ENCODE data around the gene PDLIM1.

PDLIM1 gene

DNA sequence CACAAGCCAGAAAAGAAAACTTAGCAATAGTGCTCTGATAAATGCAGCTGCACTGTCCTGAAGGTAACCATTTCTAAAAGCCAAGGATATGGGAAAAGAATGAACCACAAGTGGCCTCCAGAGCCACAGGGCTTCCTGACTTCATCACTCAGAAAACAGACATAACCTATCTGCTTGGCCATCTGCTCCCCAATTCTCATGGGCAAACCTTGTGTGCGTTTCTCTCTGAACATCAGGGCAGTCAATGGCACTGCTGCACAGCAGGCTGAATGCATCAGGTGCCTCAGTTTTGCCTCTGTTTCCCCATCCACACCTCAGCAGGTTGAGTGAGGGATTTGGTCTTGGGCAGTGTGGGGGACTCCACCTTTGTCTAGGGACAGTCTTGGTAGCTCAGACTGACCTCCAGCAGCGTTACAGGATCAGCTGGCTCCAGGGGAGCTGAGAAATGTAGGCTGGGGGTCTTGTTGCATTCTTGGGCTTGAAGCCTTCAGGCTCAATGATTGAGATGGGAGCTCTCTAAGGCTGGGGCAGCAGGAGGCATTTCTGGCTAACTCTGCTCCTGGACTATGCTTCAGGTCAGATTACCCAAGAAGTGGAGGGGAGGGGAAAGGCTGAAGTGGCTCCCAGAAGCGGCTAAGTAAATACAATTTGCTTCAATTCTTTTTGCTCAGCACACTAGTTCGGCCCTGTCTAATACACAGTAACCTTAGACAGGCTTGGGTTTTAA is 23.6 kb upstream of the PDLIM1 start:
- DNase-seq (ENCODE audit: low spot score): no peak

DNA sequence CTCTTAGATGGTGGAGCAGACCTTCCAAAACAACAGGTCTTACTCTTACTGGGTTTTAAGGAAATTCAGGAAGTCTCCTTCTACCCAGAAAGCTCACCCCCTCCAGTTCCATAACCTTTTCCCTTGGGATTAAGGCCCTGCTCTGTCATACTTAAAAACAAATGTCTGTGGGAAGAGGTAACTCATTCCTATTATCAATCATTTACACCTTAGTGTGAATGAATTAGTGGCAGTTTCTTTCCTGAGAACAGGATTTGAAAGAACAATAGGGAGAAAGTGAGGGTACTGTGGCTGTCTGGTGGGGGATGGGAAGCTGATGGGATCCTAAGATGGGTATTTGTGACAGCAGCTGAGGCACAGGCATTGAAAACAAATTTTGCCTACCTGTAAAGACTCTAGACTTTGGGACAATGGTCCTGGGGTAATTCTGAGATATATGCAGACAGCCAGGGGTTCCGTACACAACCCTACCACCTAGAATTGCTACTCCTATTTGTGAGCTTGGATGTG is 22.2 kb upstream of the PDLIM1 start:
- DNase-seq (ENCODE audit: low spot score): no peak

DNA sequence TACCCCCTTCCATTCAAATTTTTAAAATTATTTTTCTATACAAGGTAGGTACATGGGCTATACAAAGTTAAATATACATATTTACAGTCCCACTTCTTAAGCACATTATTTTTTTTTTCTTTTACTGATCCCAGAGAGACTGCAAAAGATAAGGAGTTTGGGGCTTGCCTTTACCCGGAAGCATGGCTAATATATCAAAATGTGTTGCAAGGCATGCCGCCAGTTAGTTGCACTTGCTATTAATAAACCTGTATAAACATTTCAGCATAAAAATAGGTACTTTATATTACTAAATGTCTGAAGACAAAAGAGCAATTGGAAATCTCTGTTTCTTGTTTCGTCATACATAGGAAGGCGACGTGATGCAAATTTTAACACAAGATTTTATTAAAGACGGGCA is 21.5 kb upstream of the PDLIM1 start:
- no peak for DNase-seq (ENCODE audit: low spot score)

DNA sequence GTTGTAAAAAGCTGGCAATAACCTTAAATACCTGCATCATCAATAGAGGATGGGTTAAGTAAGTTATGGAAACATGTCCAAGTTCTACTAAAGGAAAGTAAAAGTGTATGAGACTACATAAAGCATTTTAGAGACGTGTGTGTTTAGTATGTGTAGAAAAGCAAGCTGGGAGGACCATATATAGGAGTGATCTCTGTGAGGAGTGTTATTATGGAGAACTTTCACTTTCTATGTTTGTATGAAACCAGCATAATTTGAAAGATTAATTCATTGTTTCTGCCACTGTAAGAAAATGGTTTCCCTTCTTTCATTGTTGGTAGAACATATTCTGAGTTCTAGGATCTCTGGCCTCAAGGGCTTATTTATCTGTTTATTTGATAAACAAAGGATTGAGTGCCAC is 19.2 kb upstream of the PDLIM1 start:
- no peak for DNase-seq (ENCODE audit: low spot score)

DNA sequence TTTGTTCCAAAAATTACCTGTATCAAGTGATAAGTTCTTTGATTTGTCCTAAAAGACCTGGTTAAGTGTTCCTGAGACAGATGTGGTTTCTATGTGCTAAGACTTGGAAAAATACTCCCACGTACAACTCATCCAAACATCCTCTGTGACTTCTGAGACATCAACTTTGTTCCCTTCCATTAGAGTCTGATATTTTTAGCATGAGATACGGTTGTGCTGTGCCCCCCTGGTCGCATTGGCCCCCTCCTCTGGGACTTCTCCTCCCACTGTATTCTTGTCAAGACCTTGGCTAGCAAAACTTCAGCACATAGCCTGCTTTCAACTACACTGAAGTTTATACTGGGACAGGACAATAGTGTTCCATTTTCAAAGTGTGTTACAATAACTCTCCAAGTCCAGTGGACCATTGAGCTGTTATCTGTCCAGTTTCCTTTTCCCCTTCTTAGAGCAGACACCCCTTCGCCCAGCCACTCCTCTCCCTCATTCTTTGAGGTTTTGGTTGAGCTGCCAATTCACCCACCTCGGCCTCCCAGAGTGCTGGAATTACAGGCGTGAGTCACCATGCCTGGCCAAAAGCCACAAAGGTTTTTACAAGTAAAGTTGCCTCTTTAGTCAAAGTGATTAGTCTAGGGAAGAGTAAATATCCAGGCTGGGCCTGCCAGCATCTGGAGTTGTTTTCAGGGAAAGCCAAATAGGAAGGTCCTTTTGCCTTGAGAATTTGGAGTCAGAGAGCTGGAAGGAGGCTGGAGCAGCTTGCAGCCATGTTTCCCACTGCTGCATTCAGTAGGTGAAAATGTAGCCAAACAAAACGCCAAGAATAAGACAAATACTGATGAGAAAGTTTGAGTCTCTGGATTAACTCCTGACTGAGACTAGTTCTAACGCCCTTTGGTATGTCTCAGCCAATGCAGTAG is 17.8 kb upstream of the PDLIM1 start:
- peak; percentile 18 for DNase-seq (ENCODE audit: low spot score)

DNA sequence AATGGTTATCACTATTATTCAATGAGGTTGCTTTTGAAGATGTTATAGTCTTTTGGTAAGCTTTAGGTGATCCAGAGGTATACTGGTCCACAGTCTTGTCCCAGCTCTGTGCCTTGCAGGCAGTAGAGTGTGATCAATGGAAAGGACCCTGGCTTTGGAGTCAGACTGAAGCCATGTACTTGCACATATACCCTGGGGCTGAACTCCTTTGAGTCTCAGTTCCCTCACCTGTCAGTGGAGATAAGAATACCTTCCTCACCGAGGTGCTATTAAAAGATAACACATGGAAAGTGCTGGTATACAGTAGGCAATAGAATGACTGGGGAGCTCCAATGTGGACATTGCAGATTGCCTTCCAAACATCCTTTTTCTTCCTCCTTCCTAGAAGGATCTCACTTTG is 16.0 kb upstream of the PDLIM1 start:
- no peak for DNase-seq (ENCODE audit: low spot score)

DNA sequence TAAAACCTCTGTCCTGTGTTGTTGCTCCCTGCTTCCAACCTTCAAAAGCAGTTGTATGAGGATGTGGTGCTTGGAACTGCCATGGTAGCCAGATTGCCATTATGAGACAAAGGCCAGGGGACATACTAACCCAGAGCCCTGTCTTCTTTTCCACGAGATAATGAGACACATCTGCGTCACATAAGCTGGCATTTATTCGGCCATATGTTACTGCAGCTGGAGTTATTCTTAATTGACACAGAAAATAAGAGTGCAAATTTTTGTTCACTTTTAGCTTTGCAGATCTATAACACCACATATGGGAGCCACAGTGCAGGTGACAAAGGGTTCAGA is 15.5 kb upstream of the PDLIM1 start:
- no peak for DNase-seq (ENCODE audit: low spot score)

DNA sequence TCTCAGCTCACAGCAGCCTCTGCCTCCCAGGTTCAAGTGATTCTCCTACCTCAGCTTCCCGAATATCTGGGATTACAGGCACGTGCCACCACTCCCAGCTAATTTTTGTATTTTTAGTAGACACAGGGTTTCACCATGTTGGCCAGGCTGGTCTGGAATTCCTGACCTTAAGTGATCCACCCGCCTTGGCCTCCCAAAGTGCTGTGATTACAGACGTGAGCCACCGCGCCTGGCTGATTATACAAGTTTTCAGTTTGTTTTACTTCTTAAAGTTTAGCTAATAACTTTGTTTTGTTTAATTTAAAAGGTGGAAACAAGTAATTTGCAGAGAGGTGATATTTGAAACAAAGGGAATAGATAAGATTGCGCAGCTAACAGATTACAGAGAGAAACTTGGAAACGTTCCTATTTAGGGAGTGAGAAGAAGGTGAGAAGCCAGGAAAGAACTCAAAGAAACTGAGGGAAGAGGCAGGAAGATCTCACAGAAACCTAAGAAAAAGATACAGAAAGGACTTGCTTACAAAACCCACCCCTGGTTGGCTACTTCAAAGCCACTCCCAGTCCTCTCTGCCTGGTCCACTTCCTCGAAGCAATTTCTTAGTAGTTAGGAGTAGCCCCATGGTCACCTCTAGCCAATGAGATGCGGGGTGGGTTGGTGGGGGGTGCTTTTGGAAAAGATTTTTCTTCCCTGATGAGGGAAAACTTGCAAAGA is 15.0 kb upstream of the PDLIM1 start:
- no peak for DNase-seq (ENCODE audit: low spot score)

DNA sequence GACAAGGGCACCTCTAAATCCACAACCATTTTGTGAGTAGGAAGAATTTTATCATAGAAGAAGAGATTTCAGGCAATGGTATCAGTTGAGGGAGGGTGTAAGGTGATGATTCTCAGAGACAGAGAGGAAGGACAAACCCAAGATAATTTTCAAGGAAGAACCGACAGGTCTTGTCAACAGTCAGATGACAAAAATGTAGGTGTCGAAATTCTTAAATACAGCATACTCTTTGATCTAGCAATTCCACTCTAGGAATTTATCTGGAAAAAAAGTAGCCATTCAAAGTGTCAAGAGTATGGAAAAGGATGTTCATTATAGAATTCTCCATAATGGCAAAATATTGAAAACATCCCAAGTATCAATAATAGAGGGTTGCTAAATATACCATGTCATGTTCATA is 14.2 kb upstream of the PDLIM1 start:
- no peak for DNase-seq (ENCODE audit: low spot score)

DNA sequence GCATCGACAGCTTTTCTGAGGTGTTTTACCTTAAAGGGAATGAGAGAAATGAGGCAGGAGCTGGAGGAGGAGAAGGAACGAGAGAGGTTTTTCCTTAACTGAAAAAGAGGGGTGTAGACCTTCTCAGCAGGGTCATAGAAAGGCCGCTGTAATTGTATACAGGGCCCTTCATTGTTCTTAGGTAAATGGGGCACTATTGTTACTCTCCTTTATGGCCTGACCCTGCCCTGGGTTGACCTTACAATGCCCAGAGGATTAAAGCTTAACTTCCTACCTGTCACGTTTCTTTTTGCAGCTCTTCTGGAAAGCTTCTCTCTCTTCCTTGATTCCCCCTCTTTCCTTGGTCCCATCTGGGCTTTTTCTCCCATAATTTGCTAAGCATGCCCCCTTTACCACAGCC is 13.7 kb upstream of the PDLIM1 start:
- no peak for DNase-seq (ENCODE audit: low spot score)

DNA sequence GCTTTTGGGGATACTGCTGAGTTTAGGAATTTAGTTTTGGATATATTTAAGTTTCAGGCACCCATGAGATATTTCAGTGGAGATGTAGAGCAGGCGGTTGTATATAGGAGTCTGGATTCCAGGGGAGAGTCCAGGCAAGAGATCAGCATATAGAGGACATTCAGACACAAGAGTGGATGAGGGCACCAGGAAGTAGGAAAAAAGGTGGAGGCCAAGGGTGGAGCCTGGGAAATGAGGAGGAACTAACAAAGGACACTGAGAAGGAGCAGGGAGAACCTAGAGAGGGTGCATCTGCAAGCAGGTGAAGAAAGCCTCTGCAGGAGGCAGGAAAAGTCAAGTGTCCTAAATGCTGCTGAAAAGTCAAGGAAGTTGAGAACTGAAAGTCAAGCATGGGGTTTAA is 13.1 kb upstream of the PDLIM1 start:
- DNase-seq (ENCODE audit: low spot score): no peak

DNA sequence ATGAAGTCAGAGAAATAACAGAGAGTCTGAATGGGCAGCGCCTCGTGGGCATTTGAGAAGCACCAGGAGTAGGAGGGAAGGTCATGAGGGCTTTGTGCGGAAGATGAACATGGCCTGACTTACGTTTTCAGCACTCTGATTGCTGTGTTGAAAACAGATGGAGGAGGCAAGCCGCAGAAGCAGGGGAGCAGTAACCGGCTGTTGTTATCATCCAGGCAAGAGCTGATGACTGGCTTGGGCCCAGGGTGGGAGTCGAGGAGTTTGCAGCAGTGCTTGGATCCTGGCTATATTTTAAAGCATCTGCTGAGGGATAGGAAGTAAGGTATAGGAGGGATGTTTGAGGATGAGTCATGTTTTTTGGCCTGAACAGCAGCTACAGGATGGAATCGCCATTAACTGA is 12.7 kb upstream of the PDLIM1 start:
- no peak for DNase-seq (ENCODE audit: low spot score)

DNA sequence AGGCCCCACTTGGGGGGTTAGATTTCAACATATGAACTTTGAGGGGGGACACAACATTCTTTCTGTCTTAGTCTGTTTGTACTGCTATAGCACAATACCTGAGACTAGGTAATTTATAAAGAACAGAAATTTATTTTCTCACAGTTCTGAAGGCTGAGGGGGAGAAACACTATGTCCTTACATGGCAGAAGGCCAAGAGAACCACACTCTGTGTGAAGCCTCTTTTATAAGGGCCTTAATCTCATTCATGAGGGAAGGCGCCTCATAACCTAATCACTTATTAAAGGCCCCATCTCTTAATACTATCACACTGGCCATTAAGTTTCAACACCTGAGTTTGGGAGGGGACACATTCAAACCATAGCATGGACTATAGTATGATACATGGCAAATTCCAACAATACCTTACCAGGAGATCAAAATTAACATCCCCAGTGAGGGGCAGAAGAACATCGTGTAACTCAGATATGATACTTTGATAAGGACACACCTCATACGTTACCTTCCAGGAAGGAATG is 9.3 kb upstream of the PDLIM1 start:
- no peak for DNase-seq (ENCODE audit: low spot score)

DNA sequence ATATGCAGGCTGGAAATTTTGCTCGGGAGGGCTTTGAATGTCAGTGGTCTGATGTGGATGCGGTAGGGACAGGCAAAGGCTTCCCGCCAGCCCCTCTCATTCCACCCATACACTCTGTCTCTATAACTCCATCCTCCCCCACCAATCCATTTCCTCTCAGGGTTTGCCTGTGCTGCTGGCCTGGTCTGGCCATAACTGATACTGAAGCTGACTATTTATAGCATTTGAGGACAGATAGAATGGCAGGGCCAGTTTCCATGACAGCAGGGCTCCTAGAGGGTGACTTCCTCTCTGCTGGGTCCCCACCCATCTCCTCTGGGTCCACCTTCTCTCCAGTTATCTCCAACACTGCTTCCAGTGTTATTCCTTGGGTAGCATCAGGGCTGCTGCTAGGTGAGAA is 6.6 kb upstream of the PDLIM1 start:
- no peak for DNase-seq (ENCODE audit: low spot score)

DNA sequence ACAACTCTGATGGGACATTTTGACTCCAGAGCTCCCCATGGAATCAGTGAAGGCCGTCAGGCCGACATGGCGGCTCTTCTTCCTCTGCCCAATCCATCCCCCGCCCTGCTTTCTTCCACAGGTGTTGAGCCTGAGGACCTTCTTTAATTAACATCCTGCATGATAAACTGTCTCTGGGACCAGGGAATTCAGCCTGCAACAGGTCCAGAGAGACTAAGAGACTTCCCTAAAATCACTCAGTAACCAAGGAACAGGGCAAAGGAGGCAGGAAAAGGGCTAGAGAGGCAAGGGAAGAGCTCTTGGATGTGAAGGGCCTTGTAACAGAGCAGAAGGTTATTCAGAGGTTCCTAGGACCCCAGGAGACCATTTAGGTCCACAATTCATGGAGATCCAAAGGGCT is 6.0 kb upstream of the PDLIM1 start:
- no peak for DNase-seq (ENCODE audit: low spot score)

DNA sequence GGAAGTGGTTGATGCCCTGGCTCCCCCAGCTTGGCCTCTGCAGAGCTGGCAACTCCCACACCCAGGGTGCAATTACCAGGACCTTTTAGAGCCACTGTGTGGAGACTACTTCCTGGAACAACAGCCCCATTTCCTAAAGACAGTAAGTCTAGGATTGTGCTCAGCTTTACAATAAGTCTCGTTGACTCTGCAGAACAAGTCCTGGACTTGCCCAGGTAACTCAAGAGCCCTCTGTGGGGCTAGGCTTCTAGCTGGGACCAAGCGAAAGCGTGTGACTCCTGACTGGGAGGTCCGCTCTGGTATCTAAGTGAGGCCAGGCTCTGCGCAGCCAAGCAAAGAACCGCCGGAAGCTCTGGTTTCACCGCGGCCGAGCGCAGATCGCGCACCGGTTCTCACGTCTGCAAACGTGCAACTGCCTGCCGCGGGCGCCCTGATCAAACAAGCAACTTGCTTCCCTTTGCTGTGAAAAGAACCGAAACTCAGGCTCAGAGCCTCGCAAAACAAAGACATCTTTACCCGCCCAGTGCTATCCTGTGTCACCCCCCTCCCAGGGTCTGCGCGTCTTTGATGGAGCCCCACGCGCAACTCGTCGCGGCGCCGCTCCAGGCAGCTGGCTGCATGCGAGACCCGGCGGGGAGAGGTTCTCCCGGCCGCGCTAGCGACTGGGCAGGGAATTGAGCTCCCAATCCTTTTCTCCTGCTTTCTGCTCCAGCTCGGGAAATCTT is 4.4 kb upstream of the PDLIM1 start:
- DNase-seq (ENCODE audit: low spot score): no peak

DNA sequence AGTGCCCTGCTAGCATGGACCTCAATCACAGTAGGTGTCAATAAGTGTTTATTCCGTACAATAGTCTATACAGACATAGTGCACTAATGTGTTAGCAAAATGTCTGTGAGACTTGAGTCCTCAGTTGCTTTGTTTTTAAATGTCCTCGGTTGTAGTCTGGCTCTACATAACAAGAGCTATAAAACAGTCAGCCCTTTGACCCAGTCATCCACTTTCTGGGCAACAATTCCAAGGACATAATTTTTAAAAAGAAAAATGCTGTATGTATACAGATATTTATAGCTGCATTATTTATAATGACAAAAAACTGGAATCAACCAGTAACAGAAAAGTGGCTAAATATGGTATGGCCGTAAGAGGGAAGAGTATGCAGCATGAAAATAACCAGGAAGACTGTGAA is 2.8 kb upstream of the PDLIM1 start:
- DNase-seq (ENCODE audit: low spot score): no peak

DNA sequence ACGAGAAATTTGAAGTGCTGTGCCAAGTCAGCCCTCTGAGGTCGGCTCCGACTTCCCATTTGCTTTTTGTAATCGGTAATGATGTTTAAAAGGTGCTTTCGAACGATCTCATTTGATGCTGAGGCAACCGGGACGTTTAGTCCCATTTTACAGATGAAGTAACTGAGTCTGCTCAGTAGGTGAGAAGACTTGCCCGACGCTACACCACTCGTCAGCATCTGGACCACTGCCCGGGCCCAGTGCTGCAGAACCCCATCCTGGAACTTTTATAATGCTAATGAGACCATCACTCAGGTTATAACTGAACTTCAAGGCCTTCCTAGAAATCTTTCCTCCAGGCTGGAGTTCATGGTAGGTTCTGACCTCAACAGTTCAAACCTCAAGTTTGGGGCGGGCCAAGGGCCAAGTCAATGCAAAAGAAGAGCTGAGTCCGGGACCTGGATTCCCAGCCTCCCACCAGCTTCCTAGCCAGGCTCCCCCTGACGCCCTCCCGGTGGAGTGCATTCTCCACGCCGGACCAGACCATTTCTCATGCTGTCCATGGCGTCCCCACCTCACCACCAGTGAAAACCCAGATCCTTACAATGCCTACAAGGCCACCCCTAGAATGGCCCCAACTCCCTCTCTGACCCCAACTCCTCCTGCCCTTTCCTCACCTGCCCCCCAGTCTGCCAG is 699 bp upstream of the PDLIM1 start:
- DNase-seq (ENCODE audit: low spot score): no peak

DNA sequence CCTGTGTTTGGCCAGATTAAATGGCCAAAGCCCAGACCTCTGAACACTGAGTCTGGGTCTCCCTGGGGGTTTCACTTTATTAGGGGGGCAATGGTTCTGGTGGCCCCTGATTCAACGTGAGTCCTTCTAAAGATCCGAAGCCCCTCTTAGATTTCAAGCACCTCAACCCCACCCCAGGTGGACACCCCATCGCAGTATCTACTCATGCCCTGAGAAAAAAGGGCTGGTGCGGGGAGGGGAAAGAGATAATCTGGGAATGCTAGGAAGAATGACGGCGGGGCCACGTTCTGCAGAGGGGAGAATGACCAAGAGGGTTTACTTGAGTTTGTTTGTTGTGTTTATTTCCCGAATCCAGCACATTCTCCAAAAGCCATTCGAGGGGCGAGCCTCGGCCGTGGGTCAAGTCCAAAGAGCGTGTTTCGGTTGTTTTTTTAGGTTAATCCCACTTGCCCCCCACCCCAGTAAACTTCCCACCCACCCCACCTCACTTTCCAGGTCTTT is 832 bp downstream of the PDLIM1 start:
- DNase-seq (ENCODE audit: low spot score): no peak

DNA sequence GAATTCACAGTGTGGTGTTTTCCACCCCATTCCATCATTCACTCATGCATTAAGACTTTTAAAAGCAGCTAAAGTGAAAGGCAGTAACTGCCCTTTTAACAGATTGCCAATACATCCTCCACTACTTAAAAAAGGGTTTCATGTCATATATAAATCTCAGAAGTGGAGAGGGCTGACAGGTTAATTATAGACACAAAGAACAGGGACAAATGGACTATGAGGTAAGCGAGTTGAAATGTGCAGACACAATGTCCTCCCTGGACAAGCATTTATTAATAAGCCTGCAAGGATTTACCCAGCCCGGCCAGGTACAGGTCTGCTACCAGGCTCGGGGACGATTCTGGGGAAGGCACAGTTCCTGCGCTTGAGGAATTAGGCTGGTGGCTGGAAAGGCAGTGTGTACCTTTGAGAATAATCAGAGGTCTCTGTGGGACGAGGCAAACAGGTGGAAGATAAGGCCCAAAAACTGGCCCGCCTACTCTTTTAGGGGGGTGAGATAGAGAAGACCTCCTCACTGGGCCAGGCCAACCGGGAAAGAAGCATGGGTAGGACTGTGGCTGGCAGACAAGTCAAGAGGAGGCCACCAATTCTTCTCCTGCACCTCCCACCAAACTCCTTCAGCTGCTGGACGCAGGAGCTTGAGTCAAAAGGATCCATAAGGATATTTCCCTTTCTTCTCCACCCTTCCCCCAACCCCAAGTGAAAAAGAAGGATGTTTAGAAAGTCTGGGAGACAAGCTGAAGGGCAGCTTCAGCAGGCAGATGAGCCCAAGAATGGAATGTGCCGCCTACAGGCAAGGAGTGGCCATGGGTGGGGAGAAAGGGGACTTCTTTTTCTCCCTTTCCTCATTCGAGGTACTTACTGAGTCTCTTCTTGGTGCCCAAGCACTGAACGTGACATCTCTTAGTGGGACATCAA is 1.5 kb downstream of the PDLIM1 start:
- DNase-seq (ENCODE audit: low spot score): no peak
